HepG2 (cell line): ENCODE results near the gene RNF222. TPM values are rescaled to one million over a fixed set of nuclear protein-coding genes. Genes with fewer than 3 reads are reported as not detected.

ENCODE experiments used
- BORCS8-MEF2B ChIP-seq: sonication (generic); formaldehyde crosslinking; IDR thresholded peaks from 2 replicates; pipeline ENCODE4 v1.8.0; 2022; ENCODE audit warnings: mild to moderate bottlenecking, missing genetic modification reagents
- CBX1 ChIP-seq: IDR thresholded peaks from one replicate; pipeline ENCODE4 v1.6.1; 2016; ENCODE audit warnings: antibody characterized with exemption, low read depth
- EED ChIP-seq: sonication (generic); formaldehyde crosslinking; IDR thresholded peaks from 2 replicates; pipeline ENCODE4 v1.5.0; 2020; ENCODE audit warnings: mild to moderate bottlenecking, missing genetic modification reagents
- GTF3A ChIP-seq: sonication (generic); formaldehyde crosslinking; conservative IDR thresholded peaks from 2 replicates; pipeline ENCODE4 v1.4.0; 2020; ENCODE audit warnings: mild to moderate bottlenecking, missing genetic modification reagents
- HNRNPUL1 ChIP-seq: fragments of 200-400 bp; formaldehyde crosslinking; IDR thresholded peaks from 2 replicates; pipeline ENCODE4 v1.6.1; 2017; ENCODE audit warnings: low read depth, mild to moderate bottlenecking, low read length, moderate library complexity
- KLF15 ChIP-seq: sonication (generic); formaldehyde crosslinking; IDR thresholded peaks from 2 replicates; pipeline ENCODE4 v1.8.1; 2023; ENCODE audit warnings: borderline replicate concordance, mild to moderate bottlenecking, inconsistent platforms, missing genetic modification reagents, mixed read lengths
- PITX1 ChIP-seq: sonication (generic); formaldehyde crosslinking; IDR thresholded peaks from 2 replicates; pipeline ENCODE4 v1.5.1; 2020; ENCODE audit warnings: mild to moderate bottlenecking, missing genetic modification reagents
- RFXAP ChIP-seq: sonication (generic); formaldehyde crosslinking; IDR thresholded peaks from 2 replicates; pipeline ENCODE4 v1.4.0; 2020; ENCODE audit warnings: missing genetic modification reagents, borderline replicate concordance
- SIX4 ChIP-seq: sonication (generic); formaldehyde crosslinking; IDR thresholded peaks from 2 replicates; pipeline ENCODE4 v1.4.0; 2020; ENCODE audit warnings: missing genetic modification reagents
- SUZ12 ChIP-seq: fragments of 150-350 bp; IDR thresholded peaks from 2 replicates; pipeline ENCODE4 v1.6.1; 2014; ENCODE audit warnings: low read depth, low read length
- ZNF556 ChIP-seq: sonication (generic); formaldehyde crosslinking; IDR thresholded peaks from 2 replicates; pipeline ENCODE4 v1.4.0; 2020; ENCODE audit warnings: mild to moderate bottlenecking, missing genetic modification reagents, borderline replicate concordance
- ZNF609 ChIP-seq: sonication (generic); formaldehyde crosslinking; IDR thresholded peaks from 2 replicates; pipeline ENCODE4 v1.4.0; 2020; ENCODE audit warnings: mild to moderate bottlenecking, missing genetic modification reagents, borderline replicate concordance
- ZNF691 ChIP-seq: sonication (generic); formaldehyde crosslinking; IDR thresholded peaks from 2 replicates; pipeline ENCODE4 v1.4.0; 2020; ENCODE audit warnings: missing genetic modification reagents, low read depth, mild to moderate bottlenecking, borderline replicate concordance
- ZZZ3 ChIP-seq: sonication (generic); formaldehyde crosslinking; IDR thresholded peaks from 2 replicates; pipeline ENCODE4 v1.4.0; 2020; ENCODE audit warnings: missing genetic modification reagents, mild to moderate bottlenecking, borderline replicate concordance
- polyA plus RNA-seq, 8 experiments: library from polyadenylated mRNA; depleted of rRNA in 3 of 8; stranded (reverse) in 7 of 8; unstranded in 1 of 8; fragments of >200 nt; fragmentation: Illumina TruSeq in 4 of 8; extraction: Trizol in 4 of 8; gene quantifications; 2 replicates each; pipeline versions ENCODE4 v1.2.1 to v1.2.3, GENCODE V29; 2011 to 2016; ENCODE audit warnings: low read depth in 4 of 8, missing spikeins in 1 of 8, mixed read lengths in 1 of 8; ENCODE audit not compliant: insufficient read depth in 1 of 8
- total RNA-seq, 5 experiments: library from RNA; depleted of rRNA; stranded (reverse); fragments of >200 nt; fragmentation: Illumina TruSeq; extraction: Trizol; gene quantifications; 2 replicates each; pipeline ENCODE4 v1.2.3, GENCODE V29; 2016; ENCODE audit warnings: low read depth in 1 of 5
- TF ChIP-seq, protein P1 (sequence below): IDR thresholded peaks from 2 replicates; pipeline ENCODE4 v1.6.1; 2016; ENCODE audit warnings: low read depth, control low read depth
- TF ChIP-seq, protein P2 (sequence below): IDR thresholded peaks from 2 replicates; pipeline ENCODE4 v1.6.1; 2016; ENCODE audit warnings: low read depth
- TF ChIP-seq, protein P3 (sequence below): sonication (generic); formaldehyde crosslinking; IDR thresholded peaks from 2 replicates; pipeline ENCODE4 v1.4.0; 2020; ENCODE audit warnings: missing genetic modification reagents, borderline replicate concordance

The RNF222 gene
- total and polyA plus RNA-seq, 2 of the 13 experiments (the other 11 are each of a cell fraction or from before 2014, with no cell fraction given): not detected

DNA sequence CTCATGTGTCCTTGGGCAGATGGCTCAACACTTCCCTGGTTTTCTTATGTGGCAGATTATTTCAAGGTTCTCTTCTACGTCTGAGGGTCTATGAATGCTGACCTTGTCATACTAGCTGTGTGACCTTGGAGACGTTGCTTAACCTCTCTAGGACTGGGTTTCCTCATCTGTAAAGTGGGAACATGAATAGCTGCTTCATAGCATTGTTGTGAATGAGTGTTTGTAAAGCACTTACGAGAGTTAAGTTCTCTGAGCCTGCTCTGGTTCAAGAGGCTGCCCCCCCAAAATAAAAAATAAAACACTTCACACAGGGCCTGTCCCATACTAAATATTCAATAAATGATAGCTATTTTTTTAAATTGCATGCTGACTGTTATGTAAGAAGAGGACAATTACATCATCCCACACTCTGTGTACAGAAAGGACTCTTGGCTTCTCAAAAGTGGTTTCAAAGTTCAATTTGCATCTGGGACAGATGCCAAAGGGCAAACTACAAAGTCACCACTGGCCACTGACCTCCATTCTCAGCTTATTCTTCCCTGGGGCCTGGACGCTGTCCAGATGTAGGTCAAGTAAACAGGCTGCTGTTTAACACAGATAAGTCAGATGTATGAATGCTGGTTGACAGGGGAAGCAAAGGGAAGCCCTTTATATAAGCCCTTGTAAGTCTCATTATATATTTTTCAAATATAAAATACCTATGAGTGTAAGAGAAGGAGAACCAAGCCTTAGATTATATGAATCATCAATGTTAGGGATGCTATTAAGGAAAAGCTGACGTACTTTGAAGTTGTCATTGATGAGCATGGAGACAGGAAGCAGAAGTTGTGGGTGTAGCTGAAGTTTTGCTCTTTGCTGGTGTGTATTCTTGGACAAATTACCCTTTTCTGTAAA, 22.7 kb upstream of the RNF222 start (continued):
- TF ChIP-seq SUZ12: no peak
- peak; percentile 91 for TF ChIP-seq ZNF609
- no peak for TF ChIP-seq ZNF691
- TF ChIP-seq PITX1: peak; percentile 87; the same call in 1 of the 2 replicates
- no peak for TF ChIP-seq GTF3A (CRISPR knock-in tag)
- no peak for TF ChIP-seq CBX1
- TF ChIP-seq SIX4 (CRISPR knock-in tag): peak; percentile 75
- no peak for TF ChIP-seq HNRNPUL1
- peak; percentile 72; the same call in 1 of the 2 replicates for TF ChIP-seq BORCS8-MEF2B (CRISPR knock-in tag)
- peak; percentile 73 for TF ChIP-seq RFXAP (CRISPR knock-in tag)
- TF ChIP-seq, protein P1, sequence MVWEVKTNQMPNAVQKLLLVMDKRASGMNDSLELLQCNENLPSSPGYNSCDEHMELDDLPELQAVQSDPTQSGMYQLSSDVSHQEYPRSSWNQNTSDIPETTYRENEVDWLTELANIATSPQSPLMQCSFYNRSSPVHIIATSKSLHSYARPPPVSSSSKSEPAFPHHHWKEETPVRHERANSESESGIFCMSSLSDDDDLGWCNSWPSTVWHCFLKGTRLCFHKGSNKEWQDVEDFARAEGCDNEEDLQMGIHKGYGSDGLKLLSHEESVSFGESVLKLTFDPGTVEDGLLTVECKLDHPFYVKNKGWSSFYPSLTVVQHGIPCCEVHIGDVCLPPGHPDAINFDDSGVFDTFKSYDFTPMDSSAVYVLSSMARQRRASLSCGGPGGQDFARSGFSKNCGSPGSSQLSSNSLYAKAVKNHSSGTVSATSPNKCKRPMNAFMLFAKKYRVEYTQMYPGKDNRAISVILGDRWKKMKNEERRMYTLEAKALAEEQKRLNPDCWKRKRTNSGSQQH (CRISPR knock-in tag): no peak
- no peak for TF ChIP-seq KLF15 (CRISPR knock-in tag)
- no peak for TF ChIP-seq EED (CRISPR knock-in tag)
- TF ChIP-seq, protein P2, sequence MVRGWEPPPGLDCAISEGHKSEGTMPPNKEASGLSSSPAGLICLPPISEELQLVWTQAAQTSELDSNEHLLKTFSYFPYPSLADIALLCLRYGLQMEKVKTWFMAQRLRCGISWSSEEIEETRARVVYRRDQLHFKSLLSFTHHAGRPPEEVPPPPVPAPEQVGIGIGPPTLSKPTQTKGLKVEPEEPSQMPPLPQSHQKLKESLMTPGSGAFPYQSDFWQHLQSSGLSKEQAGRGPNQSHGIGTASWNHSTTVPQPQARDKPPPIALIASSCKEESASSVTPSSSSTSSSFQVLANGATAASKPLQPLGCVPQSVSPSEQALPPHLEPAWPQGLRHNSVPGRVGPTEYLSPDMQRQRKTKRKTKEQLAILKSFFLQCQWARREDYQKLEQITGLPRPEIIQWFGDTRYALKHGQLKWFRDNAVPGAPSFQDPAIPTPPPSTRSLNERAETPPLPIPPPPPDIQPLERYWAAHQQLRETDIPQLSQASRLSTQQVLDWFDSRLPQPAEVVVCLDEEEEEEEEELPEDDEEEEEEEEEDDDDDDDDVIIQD (CRISPR knock-in tag): peak; percentile 76; the same call in 1 of the 2 replicates
- TF ChIP-seq, protein P3, sequence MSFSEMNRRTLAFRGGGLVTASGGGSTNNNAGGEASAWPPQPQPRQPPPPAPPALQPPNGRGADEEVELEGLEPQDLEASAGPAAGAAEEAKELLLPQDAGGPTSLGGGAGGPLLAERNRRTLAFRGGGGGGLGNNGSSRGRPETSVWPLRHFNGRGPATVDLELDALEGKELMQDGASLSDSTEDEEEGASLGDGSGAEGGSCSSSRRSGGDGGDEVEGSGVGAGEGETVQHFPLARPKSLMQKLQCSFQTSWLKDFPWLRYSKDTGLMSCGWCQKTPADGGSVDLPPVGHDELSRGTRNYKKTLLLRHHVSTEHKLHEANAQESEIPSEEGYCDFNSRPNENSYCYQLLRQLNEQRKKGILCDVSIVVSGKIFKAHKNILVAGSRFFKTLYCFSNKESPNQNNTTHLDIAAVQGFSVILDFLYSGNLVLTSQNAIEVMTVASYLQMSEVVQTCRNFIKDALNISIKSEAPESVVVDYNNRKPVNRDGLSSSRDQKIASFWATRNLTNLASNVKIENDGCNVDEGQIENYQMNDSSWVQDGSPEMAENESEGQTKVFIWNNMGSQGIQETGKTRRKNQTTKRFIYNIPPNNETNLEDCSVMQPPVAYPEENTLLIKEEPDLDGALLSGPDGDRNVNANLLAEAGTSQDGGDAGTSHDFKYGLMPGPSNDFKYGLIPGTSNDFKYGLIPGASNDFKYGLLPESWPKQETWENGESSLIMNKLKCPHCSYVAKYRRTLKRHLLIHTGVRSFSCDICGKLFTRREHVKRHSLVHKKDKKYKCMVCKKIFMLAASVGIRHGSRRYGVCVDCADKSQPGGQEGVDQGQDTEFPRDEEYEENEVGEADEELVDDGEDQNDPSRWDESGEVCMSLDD (CRISPR knock-in tag): no peak
- peak; percentile 89; the same call in 1 of the 2 replicates for TF ChIP-seq ZNF556 (CRISPR knock-in tag)
- no peak for TF ChIP-seq ZZZ3
